ENCODE data around the gene MT1B. TPM values are rescaled to one million over a fixed set of nuclear protein-coding genes. Genes with fewer than 3 reads are reported as not detected.
"Not testable (repeated sequence)": the region's sequence is repeated elsewhere in the genome, so short reads cannot be mapped to it uniquely, and the experiment has no call there.

The MT1B gene
- total and polyA plus RNA-seq, 7 experiments from 2014 or later = not detected

DNA sequence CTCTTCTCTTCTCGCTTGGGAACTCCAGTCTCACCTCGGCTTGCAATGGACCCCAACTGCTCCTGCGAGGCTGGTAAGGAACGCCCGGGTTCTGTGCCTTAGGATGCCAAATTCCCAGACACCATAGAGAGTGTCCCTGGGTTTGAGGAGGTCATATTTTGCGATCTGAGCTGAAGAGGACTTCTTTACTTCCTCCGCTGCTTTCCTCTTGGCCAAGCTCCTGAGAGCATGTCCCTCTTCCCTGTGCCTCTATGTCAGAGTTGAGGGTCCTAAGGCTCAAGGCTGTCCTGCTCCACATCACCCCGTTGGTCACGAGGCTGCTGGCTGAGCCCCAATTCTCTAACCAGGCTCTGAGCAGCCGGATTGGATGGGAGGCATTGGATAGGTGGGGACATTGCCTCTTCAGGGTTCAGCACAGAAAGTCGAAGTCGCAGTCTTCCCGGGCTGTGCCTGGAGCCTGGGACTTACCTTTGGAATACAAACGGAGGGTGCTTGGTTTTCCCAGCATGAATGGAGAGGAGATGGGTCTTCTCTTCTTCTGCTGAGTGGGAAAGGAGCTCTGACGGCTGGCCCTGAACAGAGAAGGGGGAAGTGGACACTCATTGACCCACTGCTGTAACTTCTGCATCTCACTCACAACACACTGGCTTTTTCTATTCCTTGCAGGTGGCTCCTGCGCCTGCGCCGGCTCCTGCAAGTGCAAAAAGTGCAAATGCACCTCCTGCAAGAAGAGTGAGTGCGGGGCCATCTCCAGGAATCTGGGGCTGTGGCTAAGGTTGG, 18.3 kb downstream of the MT1B start:
- ChIA-PET POLR2A (interaction anchor here (0.9 to 1.5 kb wide), 2 partner anchors 13 to 68 kb away, joined by 5 to 7 read pairs; no protein-coding TSS in a partner anchor), CTCF (interaction anchor here (1.2 to 3.1 kb wide), 2 partner anchors 32 to 61 kb away, joined by 3 to 10 read pairs; no protein-coding TSS in a partner anchor)
- no peak for ATAC-seq
- peaks cover 0 to 11% (median under 1%) of the 10 kb centered on the region in 5 donors for H3K36me3 Mint-ChIP-seq
- intact Hi-C loops (cut with micrococcal nuclease) = loop anchor here in 1 of 2 donors (5.0 kb wide), 1 partner anchor 117 kb away; no protein-coding TSS in a partner anchor
- no peak overlapping the region for H3K27ac Mint-ChIP-seq
- peaks cover 2 to 38% (median 19%) of the 10 kb centered on the region in 7 donors for H3K4me1 Mint-ChIP-seq
- H3K9me3 Mint-ChIP-seq = no peaks in the 10 kb centered on the region
- H3K4me3 ChIP-seq (ENCODE audit: low read length) = no peak overlapping the region
- H3K4me1 ChIP-seq (ENCODE audit: control insufficient read depth in 2 of 2, insufficient read depth in 2 of 2, low read length in 2 of 2) = no peaks in the 10 kb centered on the region
- peaks cover 44 to 89% (median 51%) of the 10 kb centered on the region in 5 donors for H3K27me3 Mint-ChIP-seq
- no peak for DNase-seq
- no peak overlapping the region for H3K27ac ChIP-seq (ENCODE audit: low read depth, low read length)
- peaks cover 0 to 25% of the 10 kb centered on the region in 2 donors for H3K27me3 ChIP-seq (ENCODE audit: control insufficient read depth in 2 of 2, insufficient read depth in 2 of 2, low read length in 2 of 2)
- H3K9me3 ChIP-seq (ENCODE audit: control insufficient read depth in 2 of 3, low read length in 3 of 3) = no peaks in the 10 kb centered on the region
- H3K36me3 ChIP-seq (ENCODE audit: control insufficient read depth in 2 of 3, insufficient read depth in 3 of 3, low read length in 3 of 3) = no peaks in the 10 kb centered on the region
- peak overlapping the region in 8 of 10 donors; percentile 21 to 79 (median 50) for H3K4me3 Mint-ChIP-seq

DNA sequence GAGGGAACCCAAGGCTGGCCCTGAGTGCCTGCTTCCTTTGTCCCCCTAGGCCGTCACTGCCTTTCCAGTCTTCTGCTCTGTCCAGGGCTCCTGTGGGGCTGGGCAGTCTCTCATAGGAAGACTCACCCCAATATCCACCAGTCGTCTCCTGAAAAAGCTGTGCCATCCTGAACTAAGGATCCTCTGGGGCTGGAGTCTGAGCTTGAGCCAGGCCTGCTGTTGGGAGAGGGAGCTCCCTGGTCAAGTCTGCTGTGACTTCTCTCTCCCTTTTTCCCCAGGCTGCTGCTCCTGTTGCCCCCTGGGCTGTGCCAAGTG, 18.9 kb downstream of the MT1B start:
- CTCF ChIA-PET = interaction anchor here (3.1 kb wide), 1 partner anchor 31 kb away, joined by 10 read pairs; no protein-coding TSS in a partner anchor
- H3K36me3 ChIP-seq (ENCODE audit: control insufficient read depth in 2 of 3, insufficient read depth in 3 of 3, low read length in 3 of 3) = no peaks in the 10 kb centered on the region
- no peak overlapping the region for H3K27ac ChIP-seq (ENCODE audit: low read depth, low read length)
- H3K9me3 Mint-ChIP-seq = no peaks in the 10 kb centered on the region
- H3K36me3 Mint-ChIP-seq = peaks cover 0 to 6% (median 0%) of the 10 kb centered on the region in 5 donors
- POLR2A ChIA-PET = interaction anchor here (0.8 to 1.5 kb wide), 2 partner anchors 9 to 12 kb away, joined by 3 to 5 read pairs; partner anchors contain the start of gene MT1X
- H3K9me3 ChIP-seq (ENCODE audit: control insufficient read depth in 2 of 3, low read length in 3 of 3) = no peaks in the 10 kb centered on the region
- peaks cover 44 to 89% (median 55%) of the 10 kb centered on the region in 5 donors for H3K27me3 Mint-ChIP-seq
- H3K4me1 ChIP-seq (ENCODE audit: control insufficient read depth in 2 of 2, insufficient read depth in 2 of 2, low read length in 2 of 2) = peaks cover 0 to 5% of the 10 kb centered on the region in 2 donors
- H3K4me3 Mint-ChIP-seq = no peak overlapping the region
- peaks cover 0 to 25% of the 10 kb centered on the region in 2 donors for H3K27me3 ChIP-seq (ENCODE audit: control insufficient read depth in 2 of 2, insufficient read depth in 2 of 2, low read length in 2 of 2)
- no peak overlapping the region for H3K4me3 ChIP-seq (ENCODE audit: low read length)
- peaks cover 7 to 43% (median 24%) of the 10 kb centered on the region in 7 donors for H3K4me1 Mint-ChIP-seq
- H3K27ac Mint-ChIP-seq = no peak overlapping the region
- DNase-seq = no peak
- intact Hi-C loops (cut with micrococcal nuclease) = loop anchor here in 1 of 2 donors (5.0 kb wide), 1 partner anchor 117 kb away; no protein-coding TSS in a partner anchor
- no peak for ATAC-seq

DNA sequence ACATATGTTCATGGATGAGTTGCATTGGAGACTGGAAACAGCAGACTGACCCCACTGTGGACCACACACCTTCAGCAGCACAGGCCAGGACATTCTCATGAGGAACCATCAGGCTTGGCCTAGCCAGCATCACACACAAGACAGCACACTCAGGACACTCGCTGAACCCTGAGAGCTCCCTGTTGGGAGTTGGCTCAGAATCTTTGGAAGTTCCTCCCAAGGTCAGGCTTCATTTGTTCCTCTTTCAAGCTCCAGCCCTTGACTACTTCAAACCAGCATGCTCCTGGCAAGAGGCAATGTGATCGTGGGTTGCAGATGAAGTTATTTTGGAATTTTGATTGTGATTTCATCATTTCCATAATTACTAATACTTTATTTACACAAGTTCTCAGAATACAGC, 20.0 kb downstream of the MT1B start:
- not testable (repeated sequence) for H3K4me1 ChIP-seq (ENCODE audit: control insufficient read depth in 2 of 2, insufficient read depth in 2 of 2, low read length in 2 of 2); H3K9me3 Mint-ChIP-seq; DNase-seq; H3K36me3 Mint-ChIP-seq; H3K27ac Mint-ChIP-seq; H3K9me3 ChIP-seq (ENCODE audit: control insufficient read depth in 2 of 3, low read length in 3 of 3); H3K4me3 Mint-ChIP-seq; ATAC-seq; H3K27ac ChIP-seq (ENCODE audit: low read depth, low read length); H3K4me3 ChIP-seq (ENCODE audit: low read length); H3K36me3 ChIP-seq (ENCODE audit: control insufficient read depth in 2 of 3, insufficient read depth in 3 of 3, low read length in 3 of 3)
- H3K27me3 ChIP-seq (ENCODE audit: control insufficient read depth in 2 of 2, insufficient read depth in 2 of 2, low read length in 2 of 2) = peaks cover 0 to 25% of the 10 kb centered on the region in 2 donors
- intact Hi-C loops (cut with micrococcal nuclease) = loop anchor here in 1 of 2 donors (5.0 kb wide), 1 partner anchor 116 kb away; no protein-coding TSS in a partner anchor
- H3K27me3 Mint-ChIP-seq = peaks cover 44 to 79% (median 55%) of the 10 kb centered on the region in 5 donors
- peaks cover 7 to 52% (median 31%) of the 10 kb centered on the region in 7 donors for H3K4me1 Mint-ChIP-seq
- ChIA-PET CTCF (interaction anchor here (3.3 kb wide), 1 partner anchor 30 kb away, joined by 33 read pairs; no protein-coding TSS in a partner anchor), POLR2A (interaction anchor here (0.7 to 1.5 kb wide), 3 partner anchors 10 to 11 kb away, joined by 3 to 5 read pairs (median 5); partner anchors contain the start of gene MT1X)

DNA sequence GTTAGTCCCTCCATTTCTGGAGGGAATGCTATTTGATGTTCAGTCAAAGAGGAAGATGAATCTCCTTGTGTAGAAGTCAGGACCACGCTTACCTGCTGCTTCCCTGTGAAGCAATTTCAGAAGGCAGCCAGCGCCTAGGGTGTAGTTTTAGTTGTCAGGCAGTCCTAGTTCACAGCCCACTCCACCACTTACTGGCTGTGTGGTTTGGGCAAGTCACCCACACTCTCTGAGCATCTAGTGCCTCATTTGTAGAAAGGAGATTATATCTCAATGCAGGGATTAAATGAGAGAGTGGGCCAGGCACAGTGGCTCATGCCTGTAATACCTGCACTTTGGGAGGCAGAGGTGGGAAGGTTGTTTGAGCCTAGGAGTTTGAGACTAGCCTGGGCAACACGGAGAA, 20.5 kb downstream of the MT1B start:
- Mint-ChIP-seq H3K4me1 (peaks cover 7 to 52% (median 31%) of the 10 kb centered on the region in 7 donors), H3K27me3 (peaks cover 43 to 75% (median 53%) of the 10 kb centered on the region in 5 donors)
- POLR2A ChIA-PET = interaction anchor here (1.2 to 1.5 kb wide), 2 partner anchors 10 kb away, joined by 5 read pairs; partner anchors contain the start of gene MT1X
- H3K4me1 ChIP-seq (ENCODE audit: control insufficient read depth in 2 of 2, insufficient read depth in 2 of 2, low read length in 2 of 2); H3K4me3 ChIP-seq (ENCODE audit: low read length); H3K36me3 ChIP-seq (ENCODE audit: control insufficient read depth in 2 of 3, insufficient read depth in 3 of 3, low read length in 3 of 3); H3K9me3 ChIP-seq (ENCODE audit: control insufficient read depth in 2 of 3, low read length in 3 of 3); H3K27ac Mint-ChIP-seq; H3K27ac ChIP-seq (ENCODE audit: low read depth, low read length); DNase-seq; H3K4me3 Mint-ChIP-seq; ATAC-seq; H3K9me3 Mint-ChIP-seq; H3K36me3 Mint-ChIP-seq: not testable (repeated sequence)
- peaks cover 0 to 25% of the 10 kb centered on the region in 2 donors for H3K27me3 ChIP-seq (ENCODE audit: control insufficient read depth in 2 of 2, insufficient read depth in 2 of 2, low read length in 2 of 2)
- CTCF ChIA-PET = interaction anchor here (1.9 to 3.3 kb wide), 2 partner anchors 30 to 96 kb away, joined by 8 to 33 read pairs; no protein-coding TSS in a partner anchor
- intact Hi-C loops (cut with micrococcal nuclease) = loop anchor here in 1 of 2 donors (5.0 kb wide), 1 partner anchor 115 kb away; no protein-coding TSS in a partner anchor

DNA sequence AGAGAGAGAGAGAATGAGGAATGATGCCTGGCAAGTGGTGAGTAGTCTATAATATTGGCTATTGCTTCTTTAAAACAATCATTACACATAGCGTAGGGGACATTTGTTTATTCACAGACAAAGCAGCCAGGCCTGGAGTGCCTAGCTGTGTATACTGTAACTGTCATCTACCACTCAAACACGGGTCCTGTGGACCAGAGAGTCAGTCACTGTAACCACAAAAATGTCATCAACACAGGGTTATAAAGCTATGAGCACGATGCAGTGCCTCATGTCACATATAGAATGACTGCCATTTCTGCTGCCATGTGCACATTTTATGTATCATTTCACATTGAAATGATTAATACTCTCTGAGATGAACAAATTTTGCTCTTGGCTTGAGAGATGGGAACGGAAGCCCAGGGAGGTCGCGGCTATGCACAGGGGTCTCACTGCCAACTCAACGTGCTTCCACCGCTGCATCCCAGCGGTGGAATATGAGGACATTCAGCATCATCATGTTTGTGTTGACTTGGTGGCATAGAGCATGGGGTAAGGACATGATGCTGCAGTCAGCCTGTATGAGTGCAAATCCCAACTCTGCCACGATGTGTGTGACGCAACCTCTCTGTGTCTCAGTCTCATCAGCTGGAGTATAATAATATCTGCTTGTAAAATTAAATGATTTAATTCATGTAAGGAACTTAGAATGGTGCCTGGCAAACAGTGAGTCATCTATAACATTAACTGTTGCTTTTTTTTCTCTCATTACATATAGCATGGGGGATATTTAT, 21.3 kb downstream of the MT1B start:
- H3K27me3 ChIP-seq (ENCODE audit: control insufficient read depth in 2 of 2, insufficient read depth in 2 of 2, low read length in 2 of 2) = peaks cover 0 to 21% of the 10 kb centered on the region in 2 donors
- H3K27me3 Mint-ChIP-seq = peaks cover 36 to 68% (median 46%) of the 10 kb centered on the region in 5 donors
- no peak overlapping the region for H3K4me3 Mint-ChIP-seq
- ATAC-seq (no peak), DNase-seq (no peak)
- H3K9me3 Mint-ChIP-seq = no peaks in the 10 kb centered on the region
- POLR2A ChIA-PET = interaction anchor here (0.7 to 1.2 kb wide), 3 partner anchors 11 to 28 kb away, joined by 3 to 5 read pairs (median 5); no protein-coding TSS in a partner anchor
- peaks cover 0 to 2% (median 0%) of the 10 kb centered on the region in 5 donors for H3K36me3 Mint-ChIP-seq
- no peak overlapping the region for H3K27ac ChIP-seq (ENCODE audit: low read depth, low read length)
- no peaks in the 10 kb centered on the region for H3K9me3 ChIP-seq (ENCODE audit: control insufficient read depth in 2 of 3, low read length in 3 of 3)
- CTCF ChIA-PET = interaction anchor here (0.7 to 3.3 kb wide), 4 partner anchors 29 to 367 kb away, joined by 4 to 33 read pairs (median 6); no protein-coding TSS in a partner anchor
- intact Hi-C loops (cut with micrococcal nuclease) = loop anchor here in 1 of 2 donors (5.0 kb wide), 1 partner anchor 114 kb away; no protein-coding TSS in a partner anchor
- H3K4me3 ChIP-seq (ENCODE audit: low read length) = no peak overlapping the region
- H3K4me1 Mint-ChIP-seq = peaks cover 7 to 48% (median 31%) of the 10 kb centered on the region in 7 donors
- peaks cover 0 to 6% of the 10 kb centered on the region in 2 donors for H3K4me1 ChIP-seq (ENCODE audit: control insufficient read depth in 2 of 2, insufficient read depth in 2 of 2, low read length in 2 of 2)
- no peaks in the 10 kb centered on the region for H3K36me3 ChIP-seq (ENCODE audit: control insufficient read depth in 2 of 3, insufficient read depth in 3 of 3, low read length in 3 of 3)
- H3K27ac Mint-ChIP-seq = no peak overlapping the region

DNA sequence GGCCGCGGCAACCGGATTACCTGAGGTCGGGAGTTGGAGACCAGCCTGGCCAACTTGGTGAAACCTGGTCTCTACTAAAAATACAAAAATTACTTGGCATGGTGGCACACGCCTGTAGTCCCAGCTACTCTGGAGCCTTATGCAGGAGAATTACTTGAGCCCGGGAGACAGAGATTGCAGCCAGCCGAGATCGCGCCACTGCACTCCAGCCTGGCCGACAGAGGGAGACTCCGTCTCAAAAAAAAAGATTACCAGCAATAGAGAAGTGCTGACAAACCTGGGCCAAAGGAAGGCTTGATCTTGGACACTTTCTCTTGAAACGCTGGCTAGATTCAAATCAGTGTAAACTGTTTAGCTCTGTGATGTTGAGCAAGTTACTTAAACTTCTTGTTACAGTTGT, 22.2 kb downstream of the MT1B start:
- Histone ChIP-seq H3K4me3 (ENCODE audit: low read length) (no peak overlapping the region), H3K4me1 (ENCODE audit: control insufficient read depth in 2 of 2, insufficient read depth in 2 of 2, low read length in 2 of 2) (peaks cover 0 to 6% of the 10 kb centered on the region in 2 donors), H3K9me3 (ENCODE audit: control insufficient read depth in 2 of 3, low read length in 3 of 3) (no peaks in the 10 kb centered on the region), H3K27ac (ENCODE audit: low read depth, low read length) (no peak overlapping the region), H3K36me3 (ENCODE audit: control insufficient read depth in 2 of 3, insufficient read depth in 3 of 3, low read length in 3 of 3) (no peaks in the 10 kb centered on the region), H3K27me3 (ENCODE audit: control insufficient read depth in 2 of 2, insufficient read depth in 2 of 2, low read length in 2 of 2) (peaks cover 0 to 12% of the 10 kb centered on the region in 2 donors)
- ChIA-PET POLR2A (no interaction called here), CTCF (interaction anchor here (0.7 to 3.3 kb wide), 5 partner anchors 10 to 366 kb away, joined by 4 to 33 read pairs (median 8); no protein-coding TSS in a partner anchor)
- Mint-ChIP-seq H3K27me3 (peaks cover 27 to 60% (median 37%) of the 10 kb centered on the region in 5 donors), H3K4me3 (peak overlapping the region in 6 of 10 donors; percentile 1 to 65 (median 29)), H3K36me3 (no peaks in the 10 kb centered on the region), H3K4me1 (peaks cover 7 to 39% (median 21%) of the 10 kb centered on the region in 7 donors), H3K27ac (peak overlapping the region in 4 of 9 donors; percentile 43 to 76 (median 50)), H3K9me3 (no peaks in the 10 kb centered on the region)
- peak in 5 of 9 donors; percentile 36 to 68 (median 50) for DNase-seq
- intact Hi-C loops (cut with micrococcal nuclease) = loop anchor here (1.0 to 5.0 kb wide), 6 partner anchors 8 to 113 kb away; partner anchors contain the start of genes MT1X (in 1 of the 2) and NUP93 (in 1 of the 2)
- peak; percentile 63 for ATAC-seq
